ENCODE measurements around the gene BAHCC1. TPM values are rescaled to one million over a fixed set of nuclear protein-coding genes. Genes with fewer than 3 reads are reported as not detected.

The BAHCC1 gene
- total and polyA plus RNA-seq, 4 donors, result 3.9 to 49.3 (median 19.8) TPM

DNA sequence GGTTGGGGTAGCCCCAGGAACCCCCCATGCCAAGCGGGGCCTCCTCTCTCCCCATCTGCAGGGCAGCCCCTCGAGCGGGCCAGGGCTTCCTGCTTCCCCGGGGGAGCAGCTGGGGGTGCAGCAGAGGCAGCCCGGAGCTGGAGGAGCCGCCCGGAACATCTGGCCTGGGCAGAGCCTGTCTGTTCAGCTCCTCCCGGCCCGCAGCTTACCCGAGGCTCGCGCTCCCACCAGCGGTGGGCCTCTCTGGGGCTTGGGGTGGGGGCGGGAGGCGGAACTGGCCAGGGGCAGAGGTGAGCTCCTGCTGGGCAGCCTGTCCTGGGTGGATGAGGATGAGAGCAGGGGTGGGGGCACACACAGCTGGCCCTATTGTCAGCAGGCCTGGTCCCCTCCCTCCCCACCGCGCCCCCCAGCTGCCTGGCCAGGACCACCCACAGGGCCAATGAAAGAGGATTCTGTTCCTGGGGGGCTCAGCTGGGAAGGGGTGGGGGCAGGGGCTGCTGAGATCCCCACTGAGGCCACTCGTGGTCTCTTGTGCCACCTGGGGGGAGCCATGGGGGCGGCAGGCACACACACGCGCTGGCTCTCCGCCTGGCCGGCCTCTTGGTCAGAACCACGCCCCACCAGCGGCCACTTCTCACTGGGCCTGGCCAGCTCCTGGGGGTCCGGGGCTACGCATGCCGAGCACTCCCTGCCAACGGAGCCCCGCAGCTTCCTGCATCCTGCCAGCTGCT, 34.7 kb downstream of the BAHCC1 start:
- no peak for DNase-seq
- ATAC-seq (ENCODE audit: low FRiP score), result peak; percentile 40
- intact Hi-C loops (cut with DNase I), result loop anchor here in 1 of 2 donors (2.0 kb wide), 2 partner anchors 35 to 51 kb away; partner anchors contain the start of gene BAHCC1
- WGBS, 2 donors, result 42 to 45% methylated on average over 19 to 30 of the region's 30 CpGs
- H3K9me3 ChIP-seq (ENCODE audit: control insufficient read depth, low read length), result no peaks in the 10 kb centered on the region
- no peak overlapping the region for H3K27ac ChIP-seq (ENCODE audit: low read depth in 1 of 2, low read length in 2 of 2)
- no peaks in the 10 kb centered on the region for H3K36me3 ChIP-seq (ENCODE audit: control insufficient read depth in 1 of 2, insufficient read depth in 2 of 2, low read length in 1 of 2)
- no peaks in the 10 kb centered on the region for H3K4me1 ChIP-seq (ENCODE audit: control insufficient read depth in 1 of 2, insufficient read depth in 2 of 2, low read length in 2 of 2)
- no peaks in the 10 kb centered on the region for H3K27me3 ChIP-seq (ENCODE audit: control insufficient read depth in 1 of 2, insufficient read depth in 2 of 2, low read length in 1 of 2)
- no peak overlapping the region for H3K4me3 ChIP-seq (ENCODE audit: low read length in 2 of 2)

DNA sequence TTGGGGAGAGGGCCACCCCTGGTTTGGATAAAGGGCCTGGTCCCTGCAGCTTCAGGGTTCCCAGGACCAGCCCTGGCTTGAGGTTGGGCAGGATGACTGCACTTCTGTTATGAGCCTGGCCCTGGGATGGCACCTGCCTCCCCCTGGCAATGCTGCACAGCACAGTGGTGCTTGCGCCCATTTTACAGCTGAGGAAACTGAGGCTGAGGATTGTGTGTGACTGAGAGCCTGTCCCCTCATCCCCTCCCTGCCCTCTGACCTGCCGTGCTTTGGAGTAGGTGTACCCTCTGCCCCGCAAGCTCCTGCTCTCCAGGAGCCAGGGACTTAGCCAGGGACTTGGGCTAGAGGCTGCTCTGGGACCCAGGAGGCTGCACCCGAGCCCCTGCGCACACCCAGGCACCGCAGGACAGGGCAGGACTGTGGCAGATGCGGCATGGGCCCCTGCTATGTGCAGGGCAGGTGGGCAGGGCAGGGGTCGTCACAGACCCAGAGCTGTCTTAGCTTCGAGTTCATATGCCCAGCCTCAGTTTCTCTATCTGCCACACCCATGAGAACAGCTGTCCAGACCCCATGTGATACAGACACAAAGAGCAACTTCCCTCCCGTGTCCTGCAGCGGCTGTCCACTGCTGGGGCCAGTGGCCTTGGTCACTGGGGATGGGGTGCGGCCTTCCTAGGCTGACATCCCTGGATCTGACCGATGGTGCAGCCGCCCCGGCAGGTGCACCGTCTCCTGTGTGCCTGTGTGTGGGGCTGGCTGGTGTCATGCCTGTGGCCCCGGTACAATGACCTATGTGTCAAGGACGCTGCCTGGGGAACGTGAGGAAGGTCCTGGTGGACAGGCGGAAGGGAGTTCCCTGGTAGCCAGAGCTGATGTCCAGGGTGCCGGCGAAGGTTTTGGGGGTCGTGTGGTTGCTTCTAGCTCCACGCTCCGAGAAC, 36.6 kb downstream of the BAHCC1 start:
- 91% methylated on average over 25 of the region's 25 CpGs for WGBS, 2 donors
- ATAC-seq (ENCODE audit: low FRiP score), result no peak
- H3K27me3 ChIP-seq (ENCODE audit: control insufficient read depth in 1 of 2, insufficient read depth in 2 of 2, low read length in 1 of 2), result no peaks in the 10 kb centered on the region
- H3K9me3 ChIP-seq (ENCODE audit: control insufficient read depth, low read length), result no peaks in the 10 kb centered on the region
- H3K4me3 ChIP-seq (ENCODE audit: low read length in 2 of 2), result no peak overlapping the region
- intact Hi-C loops (cut with DNase I), result no loop called here
- no peaks in the 10 kb centered on the region for H3K36me3 ChIP-seq (ENCODE audit: control insufficient read depth in 1 of 2, insufficient read depth in 2 of 2, low read length in 1 of 2)
- DNase-seq, result no peak
- H3K27ac ChIP-seq (ENCODE audit: low read depth in 1 of 2, low read length in 2 of 2), result no peak overlapping the region
- H3K4me1 ChIP-seq (ENCODE audit: control insufficient read depth in 1 of 2, insufficient read depth in 2 of 2, low read length in 2 of 2), result no peaks in the 10 kb centered on the region

DNA sequence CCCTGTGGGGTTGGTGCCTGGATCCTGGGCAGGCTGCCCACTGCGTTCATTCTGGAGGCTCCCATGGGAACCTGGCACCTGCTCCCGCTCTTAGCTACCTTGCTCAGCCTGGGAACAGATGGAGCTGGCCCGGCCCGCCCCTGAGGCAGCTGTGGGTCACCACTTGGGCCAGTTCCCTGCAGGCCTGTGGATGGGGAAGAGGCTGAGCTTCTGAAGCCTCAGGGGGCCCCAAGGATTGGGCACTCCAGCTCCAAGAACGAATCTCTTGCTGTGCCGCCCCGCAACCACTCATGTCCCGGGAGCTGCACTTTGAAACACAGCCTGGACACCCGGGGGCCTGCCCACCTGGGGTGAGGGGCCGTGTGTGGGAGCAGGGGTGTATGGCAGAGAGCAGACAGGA, 37.7 kb downstream of the BAHCC1 start:
- Histone ChIP-seq H3K9me3 (ENCODE audit: control insufficient read depth, low read length) (no peaks in the 10 kb centered on the region), H3K4me1 (ENCODE audit: control insufficient read depth in 1 of 2, insufficient read depth in 2 of 2, low read length in 2 of 2) (no peaks in the 10 kb centered on the region), H3K36me3 (ENCODE audit: control insufficient read depth in 1 of 2, insufficient read depth in 2 of 2, low read length in 1 of 2) (no peaks in the 10 kb centered on the region), H3K4me3 (ENCODE audit: low read length in 2 of 2) (no peak overlapping the region), H3K27ac (ENCODE audit: low read depth in 1 of 2, low read length in 2 of 2) (no peak overlapping the region), H3K27me3 (ENCODE audit: control insufficient read depth in 1 of 2, insufficient read depth in 2 of 2, low read length in 1 of 2) (no peaks in the 10 kb centered on the region)
- intact Hi-C loops (cut with DNase I), result no loop called here
- no peak for ATAC-seq (ENCODE audit: low FRiP score)
- 61 to 66% methylated on average over 10 of the region's 10 CpGs for WGBS, 2 donors
- no peak for DNase-seq

DNA sequence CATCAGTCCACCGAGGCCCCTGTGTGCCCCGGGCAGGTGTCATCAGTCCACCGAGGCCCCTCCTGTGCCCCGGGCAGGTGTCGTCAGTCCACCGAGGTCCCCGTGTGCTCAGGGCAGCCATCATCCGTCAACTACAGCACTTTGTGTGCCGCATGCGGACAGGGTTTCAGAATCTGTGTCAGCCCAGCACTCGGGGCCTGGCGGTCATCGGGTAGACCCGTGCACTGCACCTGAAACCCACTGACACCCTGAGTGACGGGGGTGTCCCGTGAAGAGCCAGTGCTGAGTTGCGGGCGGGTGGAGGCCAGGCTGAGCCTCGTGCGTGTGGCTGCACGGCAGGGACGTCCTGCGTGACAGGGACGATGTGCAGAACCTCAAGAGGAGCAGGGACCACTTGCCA, 38.4 kb downstream of the BAHCC1 start:
- no peak for ATAC-seq (ENCODE audit: low FRiP score)
- no peaks in the 10 kb centered on the region for H3K27me3 ChIP-seq (ENCODE audit: control insufficient read depth in 1 of 2, insufficient read depth in 2 of 2, low read length in 1 of 2)
- no peak overlapping the region for H3K27ac ChIP-seq (ENCODE audit: low read depth in 1 of 2, low read length in 2 of 2)
- H3K36me3 ChIP-seq (ENCODE audit: control insufficient read depth in 1 of 2, insufficient read depth in 2 of 2, low read length in 1 of 2), result no peaks in the 10 kb centered on the region
- H3K4me3 ChIP-seq (ENCODE audit: low read length in 2 of 2), result no peak overlapping the region
- 97% methylated on average over 24 of the region's 24 CpGs for WGBS, 2 donors
- no peaks in the 10 kb centered on the region for H3K4me1 ChIP-seq (ENCODE audit: control insufficient read depth in 1 of 2, insufficient read depth in 2 of 2, low read length in 2 of 2)
- DNase-seq, result no peak
- intact Hi-C loops (cut with DNase I), result no loop called here
- H3K9me3 ChIP-seq (ENCODE audit: control insufficient read depth, low read length), result no peaks in the 10 kb centered on the region

DNA sequence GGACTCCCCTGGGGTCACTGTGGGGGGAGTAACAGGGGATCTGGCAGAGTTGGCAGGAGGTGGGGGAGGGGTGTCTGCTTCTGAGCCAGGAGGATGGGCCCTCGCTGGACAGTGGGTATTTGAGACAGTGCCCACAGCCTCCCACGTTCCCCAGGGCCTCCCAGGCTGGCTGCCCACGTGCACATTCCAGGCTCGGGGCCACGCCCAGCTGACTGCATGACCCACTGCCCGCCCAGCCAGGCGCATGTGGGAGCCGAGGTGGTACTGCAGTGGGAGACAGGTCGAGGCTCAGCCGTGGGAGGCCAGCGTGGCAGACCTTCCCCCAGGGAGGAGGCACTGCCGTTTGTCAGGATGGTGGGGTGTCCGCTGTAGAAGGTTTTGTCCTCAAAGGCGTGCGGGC, 38.8 kb downstream of the BAHCC1 start:
- H3K4me1 ChIP-seq (ENCODE audit: control insufficient read depth in 1 of 2, insufficient read depth in 2 of 2, low read length in 2 of 2), result no peaks in the 10 kb centered on the region
- ATAC-seq (ENCODE audit: low FRiP score) (no peak), DNase-seq (no peak)
- 74% methylated on average over 15 of the region's 15 CpGs for WGBS, 2 donors
- H3K27me3 ChIP-seq (ENCODE audit: control insufficient read depth in 1 of 2, insufficient read depth in 2 of 2, low read length in 1 of 2), result no peaks in the 10 kb centered on the region
- no peak overlapping the region for H3K4me3 ChIP-seq (ENCODE audit: low read length in 2 of 2)
- no peaks in the 10 kb centered on the region for H3K36me3 ChIP-seq (ENCODE audit: control insufficient read depth in 1 of 2, insufficient read depth in 2 of 2, low read length in 1 of 2)
- H3K27ac ChIP-seq (ENCODE audit: low read depth in 1 of 2, low read length in 2 of 2), result no peak overlapping the region
- intact Hi-C loops (cut with DNase I), result no loop called here
- no peaks in the 10 kb centered on the region for H3K9me3 ChIP-seq (ENCODE audit: control insufficient read depth, low read length)

DNA sequence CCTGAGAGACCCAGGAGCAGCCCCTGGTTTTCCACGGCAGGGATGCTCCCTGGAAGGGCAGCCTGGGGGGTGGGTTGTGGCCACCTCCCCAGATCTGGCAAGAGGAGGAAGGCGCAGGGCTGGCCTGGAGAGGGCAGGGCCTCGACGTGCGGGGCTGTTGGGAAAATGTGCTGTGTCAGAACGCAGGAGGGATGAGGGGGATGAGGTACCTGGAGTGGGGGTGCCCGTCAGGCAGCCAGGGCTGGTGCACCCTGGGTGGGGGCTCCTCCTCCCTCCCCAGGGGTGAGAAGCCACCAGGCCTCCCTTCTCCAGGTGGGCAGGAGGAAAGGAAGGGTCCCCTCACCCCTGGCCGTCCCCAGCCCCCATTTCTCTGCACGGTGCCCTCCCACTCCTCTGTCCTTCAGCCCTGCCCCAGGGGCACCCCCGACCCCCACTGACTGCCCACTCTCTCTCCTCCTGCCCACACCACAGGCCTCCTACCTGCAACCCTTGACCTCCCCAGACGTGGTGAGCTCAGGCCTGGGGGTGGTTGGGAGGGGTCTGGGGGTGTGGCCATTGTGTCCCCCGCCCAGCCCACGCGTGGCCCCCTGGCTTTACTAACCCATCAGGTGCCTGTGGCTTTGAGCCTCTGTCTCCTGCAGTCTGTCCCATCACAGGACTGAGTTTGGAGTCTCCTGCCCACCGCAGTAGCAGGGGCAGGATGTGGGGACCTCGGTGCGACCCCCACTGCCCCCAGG, 39.6 kb downstream of the BAHCC1 start:
- intact Hi-C loops (cut with DNase I), result no loop called here
- Histone ChIP-seq H3K27ac (ENCODE audit: low read depth in 1 of 2, low read length in 2 of 2) (no peak overlapping the region), H3K4me1 (ENCODE audit: control insufficient read depth in 1 of 2, insufficient read depth in 2 of 2, low read length in 2 of 2) (no peaks in the 10 kb centered on the region), H3K36me3 (ENCODE audit: control insufficient read depth in 1 of 2, insufficient read depth in 2 of 2, low read length in 1 of 2) (no peaks in the 10 kb centered on the region), H3K4me3 (ENCODE audit: low read length in 2 of 2) (no peak overlapping the region), H3K9me3 (ENCODE audit: control insufficient read depth, low read length) (no peaks in the 10 kb centered on the region), H3K27me3 (ENCODE audit: control insufficient read depth in 1 of 2, insufficient read depth in 2 of 2, low read length in 1 of 2) (no peaks in the 10 kb centered on the region)
- DNase-seq, result no peak
- 92% methylated on average over 17 of the region's 17 CpGs for WGBS, 2 donors
- ATAC-seq (ENCODE audit: low FRiP score), result no peak

DNA sequence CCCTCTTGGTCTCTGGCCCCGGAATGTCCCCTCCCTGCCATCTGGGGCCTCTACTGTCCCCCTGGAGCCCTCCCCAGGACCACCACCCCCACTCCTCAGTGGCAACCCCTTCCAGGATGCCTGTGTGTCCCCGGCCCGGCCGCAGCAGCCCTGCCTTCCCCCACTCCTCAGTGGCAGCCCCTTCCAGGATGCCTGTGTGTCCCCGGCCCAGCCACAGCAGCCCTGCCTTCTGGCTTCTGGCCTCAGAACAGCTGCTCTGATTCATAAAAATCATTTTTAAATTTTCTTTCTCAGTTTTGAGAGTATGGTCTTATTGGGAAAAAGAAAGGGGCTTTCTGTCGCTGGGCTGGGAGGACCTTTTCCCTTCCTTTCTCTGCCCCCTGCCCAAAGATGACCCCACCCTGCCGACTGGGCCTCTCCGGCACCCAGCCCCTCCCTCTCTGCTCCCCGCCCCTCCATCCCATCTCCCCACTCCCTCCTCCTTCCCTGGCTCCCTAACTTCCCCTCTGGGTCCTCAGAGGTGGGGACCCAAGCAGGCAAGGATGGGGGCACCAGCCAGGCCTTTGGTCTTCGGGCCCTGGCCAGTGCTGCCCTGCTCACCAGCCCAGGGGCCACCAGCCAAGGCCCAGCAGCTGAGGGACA, 40.5 kb downstream of the BAHCC1 start:
- intact Hi-C loops (cut with DNase I), result no loop called here
- H3K4me1 ChIP-seq (ENCODE audit: control insufficient read depth in 1 of 2, insufficient read depth in 2 of 2, low read length in 2 of 2), result no peaks in the 10 kb centered on the region
- WGBS, 2 donors, result 90 to 95% methylated on average over 10 of the region's 10 CpGs
- no peak for DNase-seq
- H3K27ac ChIP-seq (ENCODE audit: low read depth in 1 of 2, low read length in 2 of 2), result no peak overlapping the region
- H3K4me3 ChIP-seq (ENCODE audit: low read length in 2 of 2), result no peak overlapping the region
- H3K9me3 ChIP-seq (ENCODE audit: control insufficient read depth, low read length), result no peaks in the 10 kb centered on the region
- ATAC-seq (ENCODE audit: low FRiP score), result no peak
- no peaks in the 10 kb centered on the region for H3K36me3 ChIP-seq (ENCODE audit: control insufficient read depth in 1 of 2, insufficient read depth in 2 of 2, low read length in 1 of 2)
- H3K27me3 ChIP-seq (ENCODE audit: control insufficient read depth in 1 of 2, insufficient read depth in 2 of 2, low read length in 1 of 2), result no peaks in the 10 kb centered on the region

DNA sequence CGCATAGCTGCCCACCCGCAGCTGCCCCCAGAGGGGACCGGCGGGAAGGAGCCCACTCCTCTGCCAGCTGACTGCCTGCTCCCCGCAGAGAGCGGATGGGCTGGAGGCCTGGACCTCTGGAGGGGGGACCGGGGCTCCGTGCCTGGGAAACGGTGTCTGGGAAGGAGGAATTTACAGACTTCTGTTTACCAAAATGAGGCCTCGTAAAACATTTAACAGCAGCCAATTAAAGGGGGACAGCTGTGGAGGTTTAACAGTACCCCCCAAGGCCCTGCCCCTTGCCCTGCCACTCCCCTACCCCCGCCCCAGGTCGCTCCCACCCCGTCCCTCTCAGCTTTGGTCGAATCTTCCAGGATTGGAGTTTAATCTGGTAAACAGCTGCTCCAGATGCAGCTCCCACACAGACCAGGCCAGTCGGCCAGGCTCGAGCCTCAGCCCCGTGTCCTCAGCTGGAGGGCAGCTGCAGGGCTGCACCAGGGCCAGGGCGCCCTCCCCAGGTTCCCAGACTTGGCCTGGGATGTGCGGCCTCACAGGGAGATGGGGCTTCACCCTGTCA, 41.1 kb downstream of the BAHCC1 start:
- no peak for DNase-seq
- Histone ChIP-seq H3K36me3 (ENCODE audit: control insufficient read depth in 1 of 2, insufficient read depth in 2 of 2, low read length in 1 of 2) (no peaks in the 10 kb centered on the region), H3K4me3 (ENCODE audit: low read length in 2 of 2) (no peak overlapping the region), H3K27me3 (ENCODE audit: control insufficient read depth in 1 of 2, insufficient read depth in 2 of 2, low read length in 1 of 2) (no peaks in the 10 kb centered on the region), H3K4me1 (ENCODE audit: control insufficient read depth in 1 of 2, insufficient read depth in 2 of 2, low read length in 2 of 2) (no peaks in the 10 kb centered on the region), H3K9me3 (ENCODE audit: control insufficient read depth, low read length) (no peaks in the 10 kb centered on the region), H3K27ac (ENCODE audit: low read depth in 1 of 2, low read length in 2 of 2) (no peak overlapping the region)
- 90 to 92% methylated on average over 19 of the region's 19 CpGs for WGBS, 2 donors
- peak; percentile 29 for ATAC-seq (ENCODE audit: low FRiP score)
- intact Hi-C loops (cut with DNase I), result no loop called here
